HCT116 (cell line): Measurements from ENCODE around the gene COL18A1. TPM values are rescaled to one million over a fixed set of nuclear protein-coding genes. Genes with fewer than 3 reads are reported as not detected.

ENCODE experiments used
- ATAC-seq: fragments of 200-7000 bp; cut with Tn5 transposase; 2 replicates; pipeline ENCODE4 v1.9.1; 2020; ENCODE audit warnings: mild to moderate bottlenecking, moderate library complexity
- BruUV-seq: library from RNA; stranded (reverse); fragments of 400-500 nt; replicated peaks from 2 replicates; lab custom pipeline; 2021; lab: Mats Ljungman, UMichigan
- CTCF ChIA-PET: fragments of 300-600 bp; sonication (Branson Sonifier 250); formaldehyde crosslinking; loops from one replicate; lab custom pipeline; 2021; ENCODE audit warnings: antibody characterized with exemption; lab: Charles Lee
- POLR2A ChIA-PET: fragments of 300-600, 350-600 bp; sonication (Branson Sonifier 250); formaldehyde crosslinking; loops from one replicate; lab custom pipeline; 2021; ENCODE audit warnings: antibody characterized with exemption; lab: Charles Lee
- RAD21 ChIA-PET, 2 experiments: fragments of 300-600 bp; sonication (Branson Sonifier 250); formaldehyde crosslinking; loops; one replicate each; lab custom pipeline; 2023; ENCODE audit warnings: low total read pairs in 2 of 2; ENCODE audit not compliant: uncharacterized antibody in 2 of 2, unreplicated experiment in 2 of 2, low non-redundant PET in 1 of 2; lab: Charles Lee
- DNase-seq: peaks from one replicate; pipeline ENCODE4 v3.0.0-alpha.2; 2010; ENCODE audit warnings: low read depth, low spot score
- H2AFZ ChIP-seq: fragments of 200-600 bp; shearing (Covaris generic), sonication (generic); 2 replicates; pipeline ENCODE4 v1.6.1; 2017; ENCODE audit warnings: low read depth, mixed run types, mixed read lengths, antibody characterized with exemption, low read length; ENCODE audit not compliant: poor library complexity, severe bottlenecking
- H3K27ac ChIP-seq: 2 replicates; pipeline ENCODE4 v1.5.1; 2012; ENCODE audit warnings: low read depth, low read length
- H3K27me3 ChIP-seq: fragments of 200-600 bp; sonication (generic); 2 replicates; pipeline ENCODE4 v1.6.1; 2016; ENCODE audit warnings: mixed run types, low read length, mixed read lengths; ENCODE audit not compliant: insufficient read depth
- H3K36me3 ChIP-seq, 2 experiments: fragments of 200-500 bp in 1 of 2; fragments of 200-600 bp in 1 of 2; sonication (Bioruptor generic) in 1 of 2; sonication (generic) in 1 of 2; 2 replicates each; pipeline versions ENCODE4 v1.5.1 to v1.6.1; 2014 to 2016; ENCODE audit warnings: low read length in 2 of 2, inconsistent platforms in 1 of 2, mixed read lengths in 1 of 2, mixed run types in 1 of 2; ENCODE audit not compliant: insufficient read depth in 2 of 2, control insufficient read depth in 1 of 2
- H3K4me1 ChIP-seq, 2 experiments: fragments of 200-600 bp in 1 of 2; sonication (generic) in 1 of 2; 2 replicates each; pipeline versions ENCODE4 v1.5.1 to v1.6.1; 2012 to 2017; ENCODE audit warnings: low read length in 2 of 2, inconsistent platforms in 1 of 2, mild to moderate bottlenecking in 1 of 2, mixed read lengths in 1 of 2, mixed run types in 1 of 2, moderate library complexity in 1 of 2; ENCODE audit not compliant: insufficient read depth in 2 of 2, control insufficient read depth in 1 of 2
- H3K4me2 ChIP-seq: fragments of 200-600 bp; sonication (generic); 2 replicates; pipeline ENCODE4 v1.6.1; 2017; ENCODE audit warnings: mixed run types, low read length, mixed read lengths
- H3K4me3 ChIP-seq, 2 experiments: fragments of 200-600 bp in 1 of 2; sonication (generic) in 1 of 2; replicated peaks in 1 of 2; 2 replicates each; pipeline ENCODE4 v1.5.1; 2011 to 2016; ENCODE audit warnings: low read length in 2 of 2, control low read depth in 1 of 2, low read depth in 1 of 2, mild to moderate bottlenecking in 1 of 2, mixed read lengths in 1 of 2, mixed run types in 1 of 2
- H3K79me2 ChIP-seq: fragments of 200-600 bp; sonication (generic); 2 replicates; pipeline ENCODE4 v1.6.1; 2017; ENCODE audit warnings: mild to moderate bottlenecking, mixed run types, low read length, moderate library complexity, mixed read lengths; ENCODE audit not compliant: insufficient read depth
- H3K9ac ChIP-seq: fragments of 200-600 bp; sonication (generic); 2 replicates; pipeline ENCODE4 v1.6.1; 2016; ENCODE audit warnings: low read length, mixed read lengths
- H3K9me2 ChIP-seq: fragments of 200-600 bp; sonication (generic), shearing (Covaris generic); 2 replicates; pipeline ENCODE4 v1.6.1; 2017; ENCODE audit warnings: mixed run types, mild to moderate bottlenecking, moderate library complexity; ENCODE audit not compliant: insufficient read depth
- H3K9me3 ChIP-seq, 2 experiments: fragments of 200-500 bp in 1 of 2; fragments of 200-600 bp in 1 of 2; sonication (Bioruptor generic) in 1 of 2; sonication (generic) in 1 of 2; 2 replicates each; pipeline ENCODE4 v1.6.1; 2014 to 2017; ENCODE audit warnings: low read length in 2 of 2, mixed read lengths in 2 of 2, inconsistent platforms in 1 of 2, low read depth in 1 of 2, mild to moderate bottlenecking in 1 of 2, mixed run types in 1 of 2, moderate library complexity in 1 of 2; ENCODE audit not compliant: control insufficient read depth in 1 of 2, insufficient read depth in 1 of 2
- H4K20me1 ChIP-seq: fragments of 200-600 bp; sonication (generic), shearing (Covaris generic); 2 replicates; pipeline ENCODE4 v1.6.1; 2017; ENCODE audit warnings: mixed run types, mild to moderate bottlenecking, moderate library complexity; ENCODE audit not compliant: insufficient read depth
- ATF3 ChIP-seq: IDR thresholded peaks from 2 replicates; pipeline ENCODE4 v1.6.1; 2012
- CBX3 ChIP-seq: IDR thresholded peaks from 2 replicates; pipeline ENCODE4 v1.6.1; 2012; ENCODE audit warnings: low read depth
- CTCF ChIP-seq, 3 experiments: fragments of 200-600 bp in 1 of 3; sonication (generic) in 1 of 3; IDR thresholded peaks in 2 of 3; conservative IDR thresholded peaks in 1 of 3; 2 replicates each; pipeline ENCODE4 v1.5.1; 2012 to 2017; ENCODE audit warnings: low read depth in 2 of 3, low read length in 2 of 3, antibody characterized with exemption in 1 of 3, borderline replicate concordance in 1 of 3, control low read depth in 1 of 3, mild to moderate bottlenecking in 1 of 3, mixed read lengths in 1 of 3, mixed run types in 1 of 3, moderate library complexity in 1 of 3; ENCODE audit not compliant: insufficient read depth in 1 of 3
- ELF1 ChIP-seq: IDR thresholded peaks from 2 replicates; pipeline ENCODE4 v1.6.1; 2012; ENCODE audit warnings: low read depth, borderline replicate concordance
- EZH2 ChIP-seq: fragments of 200-600 bp; sonication (generic); IDR thresholded peaks from 2 replicates; pipeline ENCODE4 v1.6.1; 2017; ENCODE audit warnings: antibody characterized with exemption, mixed run types
- EZH2phosphoT487 ChIP-seq: fragments of 200-600 bp; IDR thresholded peaks from 2 replicates; pipeline ENCODE4 v1.6.1; 2018; ENCODE audit warnings: antibody characterized with exemption, borderline replicate concordance
- MAX ChIP-seq: IDR thresholded peaks from 2 replicates; pipeline ENCODE4 v1.6.1; 2012
- ZBTB33 ChIP-seq: IDR thresholded peaks from 2 replicates; pipeline ENCODE4 v1.6.1; 2011; ENCODE audit warnings: mild to moderate bottlenecking, low read length, moderate library complexity; ENCODE audit not compliant: insufficient replicate concordance; ENCODE audit errors: extremely low read depth
- ZFX ChIP-seq: fragments of 450-650 bp; IDR thresholded peaks from 2 replicates; pipeline ENCODE4 v1.6.1; 2017
- ZNF274 ChIP-seq: fragments of 200-500 bp; sonication (Bioruptor generic); IDR thresholded peaks from 2 replicates; pipeline ENCODE4 v1.6.1; 2014; ENCODE audit warnings: mild to moderate bottlenecking, low read depth, low read length, inconsistent platforms
- intact Hi-C: fragments of 100-400 bp; cut with micrococcal nuclease; formaldehyde crosslinking; loops from 2 replicates; pipeline ENCODE4 v1.10.0; 2022
- total RNA-seq: library from RNA; stranded (reverse); gene quantifications from one replicate; pipeline ENCODE4 v1.2.1, GENCODE V29; 2021; ENCODE audit not compliant: unreplicated experiment

Gene COL18A1
- total RNA-seq, 1 experiment from 2014 or later: 59.5 TPM

GRCh38 chr21:45472445-45473365, 67.7 kb downstream of the COL18A1 start:
- Histone ChIP-seq H3K4me2 (no peak overlapping the region), H3K27me3 (no peaks in the 10 kb centered on the region), H4K20me1 (no peaks in the 10 kb centered on the region), H3K9me2 (no peaks in the 10 kb centered on the region), H3K9me3 (no peaks in the 10 kb centered on the region), H3K79me2 (peaks cover 4% of the 10 kb centered on the region; the same call in 1 of the 2 replicates), H3K4me1 (peaks cover 5 to 13% of the 10 kb centered on the region in 2 experiments; a peak in 3 of 4 replicates), H3K36me3 (peaks cover 0 to 12% of the 10 kb centered on the region in 2 experiments; a peak in 1 of 4 replicates), H3K4me3 (no peak overlapping the region), H2AFZ (no peak overlapping the region), H3K27ac (no peak overlapping the region), H3K9ac (no peak overlapping the region)
- ChIA-PET RAD21 (no interaction called here), CTCF (no interaction called here), POLR2A (no interaction called here)
- no peak for TF ChIP-seq MAX
- TF ChIP-seq ELF1: no peak
- no peak for TF ChIP-seq EZH2
- TF ChIP-seq ZNF274: no peak
- no peak for TF ChIP-seq ZBTB33
- no peak for TF ChIP-seq EZH2phosphoT487
- TF ChIP-seq ATF3: no peak
- no peak for TF ChIP-seq ZFX
- no peak for TF ChIP-seq CBX3
- TF ChIP-seq CTCF (IDR thresholded peaks at IDR 0.05 in 2 of 3, conservative IDR thresholded peaks at IDR 0.05 in 1 of 3; ENCODE audit: borderline replicate concordance in 1 of 3, insufficient read depth in 1 of 3, low read depth in 2 of 3, low read length in 2 of 3): no peak
- BruUV-seq: no TSS peak
- DNase-seq (no peak), ATAC-seq (no peak)
- intact Hi-C loops: loop anchor here (10.0 kb wide), 1 partner anchor 352 kb away; no protein-coding TSS in a partner anchor
